ENCODE measurements around the gene HRG.

DNA sequence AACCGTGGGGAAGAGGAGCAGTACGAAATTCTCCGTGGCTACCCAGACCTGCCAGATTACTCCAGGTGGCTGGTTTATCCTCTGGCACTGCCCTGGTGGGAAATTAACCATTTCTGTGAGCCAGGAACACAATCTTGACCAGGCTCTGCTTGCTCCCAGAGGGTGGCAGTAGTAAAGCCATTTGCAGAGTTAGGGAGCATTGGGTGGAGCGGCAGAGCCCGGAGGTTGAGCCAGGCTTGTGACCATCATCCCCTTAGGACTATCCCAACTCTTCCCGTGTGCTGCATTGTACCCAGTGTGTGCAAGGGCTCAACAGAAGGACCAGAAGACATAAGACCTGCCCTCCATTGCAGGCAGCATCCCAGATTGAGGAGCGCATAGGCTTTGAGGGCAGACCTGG lies 56.6 kb downstream of the HRG start:
- no peak for TF ChIP-seq FOXJ3 (CRISPR knock-in tag; IDR thresholded peaks at IDR 0.05)
- TF ChIP-seq, protein P1, sequence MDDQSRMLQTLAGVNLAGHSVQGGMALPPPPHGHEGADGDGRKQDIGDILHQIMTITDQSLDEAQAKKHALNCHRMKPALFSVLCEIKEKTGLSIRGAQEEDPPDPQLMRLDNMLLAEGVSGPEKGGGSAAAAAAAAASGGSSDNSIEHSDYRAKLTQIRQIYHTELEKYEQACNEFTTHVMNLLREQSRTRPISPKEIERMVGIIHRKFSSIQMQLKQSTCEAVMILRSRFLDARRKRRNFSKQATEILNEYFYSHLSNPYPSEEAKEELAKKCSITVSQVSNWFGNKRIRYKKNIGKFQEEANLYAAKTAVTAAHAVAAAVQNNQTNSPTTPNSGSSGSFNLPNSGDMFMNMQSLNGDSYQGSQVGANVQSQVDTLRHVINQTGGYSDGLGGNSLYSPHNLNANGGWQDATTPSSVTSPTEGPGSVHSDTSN (IDR thresholded peaks at IDR 0.05): no peak
- TF ChIP-seq, protein P2, sequence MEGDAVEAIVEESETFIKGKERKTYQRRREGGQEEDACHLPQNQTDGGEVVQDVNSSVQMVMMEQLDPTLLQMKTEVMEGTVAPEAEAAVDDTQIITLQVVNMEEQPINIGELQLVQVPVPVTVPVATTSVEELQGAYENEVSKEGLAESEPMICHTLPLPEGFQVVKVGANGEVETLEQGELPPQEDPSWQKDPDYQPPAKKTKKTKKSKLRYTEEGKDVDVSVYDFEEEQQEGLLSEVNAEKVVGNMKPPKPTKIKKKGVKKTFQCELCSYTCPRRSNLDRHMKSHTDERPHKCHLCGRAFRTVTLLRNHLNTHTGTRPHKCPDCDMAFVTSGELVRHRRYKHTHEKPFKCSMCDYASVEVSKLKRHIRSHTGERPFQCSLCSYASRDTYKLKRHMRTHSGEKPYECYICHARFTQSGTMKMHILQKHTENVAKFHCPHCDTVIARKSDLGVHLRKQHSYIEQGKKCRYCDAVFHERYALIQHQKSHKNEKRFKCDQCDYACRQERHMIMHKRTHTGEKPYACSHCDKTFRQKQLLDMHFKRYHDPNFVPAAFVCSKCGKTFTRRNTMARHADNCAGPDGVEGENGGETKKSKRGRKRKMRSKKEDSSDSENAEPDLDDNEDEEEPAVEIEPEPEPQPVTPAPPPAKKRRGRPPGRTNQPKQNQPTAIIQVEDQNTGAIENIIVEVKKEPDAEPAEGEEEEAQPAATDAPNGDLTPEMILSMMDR (IDR thresholded peaks at IDR 0.05): 0 out of 2 replicates have a peak, but pooled peaks have one; percentile 8
- no peak for TF ChIP-seq SIN3A (IDR thresholded peaks at IDR 0.05; ENCODE audit: borderline replicate concordance, low read depth, low read length)
- TF ChIP-seq EP300 (IDR thresholded peaks at IDR 0.05; ENCODE audit: borderline replicate concordance in 1 of 2, low read depth in 1 of 2, low read length in 1 of 2): no peak
- TF ChIP-seq JUND (IDR thresholded peaks at IDR 0.05): no peak
- no peak for TF ChIP-seq EZH2phosphoT487 (IDR thresholded peaks at IDR 0.05; ENCODE audit: borderline replicate concordance, low read depth)
- no peak for TF ChIP-seq FOSL2 (IDR thresholded peaks at IDR 0.05; ENCODE audit: borderline replicate concordance, low read depth)
- TF ChIP-seq, protein P3, sequence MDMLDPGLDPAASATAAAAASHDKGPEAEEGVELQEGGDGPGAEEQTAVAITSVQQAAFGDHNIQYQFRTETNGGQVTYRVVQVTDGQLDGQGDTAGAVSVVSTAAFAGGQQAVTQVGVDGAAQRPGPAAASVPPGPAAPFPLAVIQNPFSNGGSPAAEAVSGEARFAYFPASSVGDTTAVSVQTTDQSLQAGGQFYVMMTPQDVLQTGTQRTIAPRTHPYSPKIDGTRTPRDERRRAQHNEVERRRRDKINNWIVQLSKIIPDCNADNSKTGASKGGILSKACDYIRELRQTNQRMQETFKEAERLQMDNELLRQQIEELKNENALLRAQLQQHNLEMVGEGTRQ (IDR thresholded peaks at IDR 0.05; ENCODE audit: borderline replicate concordance, low read depth, low read length): no peak
- no peak for TF ChIP-seq TAF1 (IDR thresholded peaks at IDR 0.05; ENCODE audit: borderline replicate concordance, low read depth, low read length)
- TF ChIP-seq POLR2AphosphoS5 (IDR thresholded peaks at IDR 0.05; ENCODE audit: low read depth, low read length): no peak

All from SK-N-SH (cell line).